Right atrium auricular region (tissue), 2 donors: ENCODE results near the gene COX17. TPM values are rescaled to one million over a fixed set of nuclear protein-coding genes. Genes with fewer than 3 reads are reported as not detected.

Experiments used
- DNase-seq: peaks from one replicate; pipeline ENCODE4 v3.0.0-alpha.2; 2019; ENCODE audit warnings: low spot score
- H3K27ac ChIP-seq, 2 donors: fragments of 200-600 bp; sonication (generic); 1 replicate in 1 of 2; 2 replicates in 1 of 2; pipeline ENCODE4 v1.5.1; 2016 to 2019
- H3K27me3 ChIP-seq, 2 donors: fragments of 200-600 bp; sonication (generic); one replicate each; pipeline versions ENCODE4 v1.5.1 to v1.6.0; 2017 to 2019
- H3K36me3 ChIP-seq: fragments of 200-600 bp; sonication (generic); one replicate; pipeline ENCODE4 v1.5.1; 2016
- H3K4me1 ChIP-seq, 2 donors: fragments of 200-600 bp; sonication (generic); one replicate each; pipeline versions ENCODE4 v1.5.1 to v1.6.0; 2017 to 2019
- H3K4me3 ChIP-seq, 2 donors: fragments of 200-600 bp; sonication (generic); 1 replicate in 1 of 2; 2 replicates in 1 of 2; pipeline ENCODE4 v1.5.1; 2017 to 2019; ENCODE audit warnings: mild to moderate bottlenecking in 1 of 2, moderate library complexity in 1 of 2
- H3K9me3 ChIP-seq, 2 donors: fragments of 200-600 bp; sonication (generic); one replicate each; pipeline ENCODE4 v1.5.1; 2019
- total RNA-seq, 2 donors: library from RNA; depleted of rRNA; stranded (reverse); fragments of >200 nt; gene quantifications; one replicate each; pipeline ENCODE4 v1.1.0, GENCODE V29; 2016
- TF ChIP-seq, protein P1 (sequence below), 2 donors: fragments of 200-600 bp; sonication (generic); IDR thresholded peaks; one replicate each; pipeline ENCODE4 v1.5.1; 2019; ENCODE audit warnings: antibody characterized with exemption in 2 of 2

Gene COX17
- total RNA-seq, 2 donors from 2014 or later, result 75.8 to 93.9 TPM

- TF ChIP-seq, protein P1, sequence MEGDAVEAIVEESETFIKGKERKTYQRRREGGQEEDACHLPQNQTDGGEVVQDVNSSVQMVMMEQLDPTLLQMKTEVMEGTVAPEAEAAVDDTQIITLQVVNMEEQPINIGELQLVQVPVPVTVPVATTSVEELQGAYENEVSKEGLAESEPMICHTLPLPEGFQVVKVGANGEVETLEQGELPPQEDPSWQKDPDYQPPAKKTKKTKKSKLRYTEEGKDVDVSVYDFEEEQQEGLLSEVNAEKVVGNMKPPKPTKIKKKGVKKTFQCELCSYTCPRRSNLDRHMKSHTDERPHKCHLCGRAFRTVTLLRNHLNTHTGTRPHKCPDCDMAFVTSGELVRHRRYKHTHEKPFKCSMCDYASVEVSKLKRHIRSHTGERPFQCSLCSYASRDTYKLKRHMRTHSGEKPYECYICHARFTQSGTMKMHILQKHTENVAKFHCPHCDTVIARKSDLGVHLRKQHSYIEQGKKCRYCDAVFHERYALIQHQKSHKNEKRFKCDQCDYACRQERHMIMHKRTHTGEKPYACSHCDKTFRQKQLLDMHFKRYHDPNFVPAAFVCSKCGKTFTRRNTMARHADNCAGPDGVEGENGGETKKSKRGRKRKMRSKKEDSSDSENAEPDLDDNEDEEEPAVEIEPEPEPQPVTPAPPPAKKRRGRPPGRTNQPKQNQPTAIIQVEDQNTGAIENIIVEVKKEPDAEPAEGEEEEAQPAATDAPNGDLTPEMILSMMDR (IDR thresholded peaks at IDR 0.05), result no peak
- no peaks in the 10 kb centered on the region for H3K9me3 ChIP-seq
- H3K4me3 ChIP-seq, result no peak overlapping the region
- H3K36me3 ChIP-seq, result no peaks in the 10 kb centered on the region
- H3K27ac ChIP-seq, result no peak overlapping the region
- H3K27me3 ChIP-seq, result no peaks in the 10 kb centered on the region
- no peak for DNase-seq
- H3K4me1 ChIP-seq, result peaks cover 0 to 39% of the 10 kb centered on the region in 2 donors
Observed at GRCh38 chr3:119624002-119624720, 53.0 kb downstream of the COX17 start.

DNA sequence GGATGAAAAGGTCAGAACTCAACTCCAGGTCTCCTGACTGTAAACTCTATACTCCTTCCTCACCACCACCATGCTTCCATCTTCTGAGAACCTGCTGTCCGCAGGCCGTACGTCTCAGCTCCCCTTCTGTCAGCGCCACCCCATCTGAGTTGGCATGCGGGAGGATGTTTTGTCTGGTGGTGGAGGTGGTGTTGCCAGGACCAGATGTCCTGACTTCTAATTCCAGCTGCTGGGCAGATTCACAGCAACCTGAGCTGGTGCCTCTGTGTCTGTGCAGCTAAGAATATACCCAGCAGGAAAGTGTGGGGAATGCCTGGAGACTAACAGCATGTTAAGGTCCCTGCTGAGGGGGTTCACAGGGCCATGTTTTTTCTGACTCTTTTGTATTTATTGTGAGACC is 56.3 kb downstream of the COX17 start:
- Histone ChIP-seq H3K27me3 (no peaks in the 10 kb centered on the region), H3K36me3 (no peaks in the 10 kb centered on the region), H3K27ac (no peak overlapping the region), H3K4me1 (peaks cover 0 to 7% of the 10 kb centered on the region in 2 donors), H3K9me3 (no peaks in the 10 kb centered on the region), H3K4me3 (no peak overlapping the region)
- no peak for DNase-seq
- TF ChIP-seq, protein P1 (IDR thresholded peaks at IDR 0.05), result no peak

Other genes starting within 250 kb of the COX17 start
- gene TMEM39A, start 213.8 kb downstream of the COX17 start, total RNA-seq, result 10 to 100 TPM; 21.2 to 21.5 TPM
- gene POGLUT1, start 208.4 kb downstream of the COX17 start, total RNA-seq, result 1 to 10 TPM; 6.8 to 8.4 TPM
- gene TIMMDC1, start 178.9 kb downstream of the COX17 start, total RNA-seq, result 100 to 1,000 TPM in 1 of 2 donors, 10 to 100 TPM in 1; 79.9 to 108 TPM
- gene CD80, start 117.8 kb downstream of the COX17 start, total RNA-seq, result under 1 TPM; 0.20 to 0.67 TPM
- 1 to 10 TPM; 7.5 to 9.7 TPM for gene ADPRH, start 97.9 kb downstream of the COX17 start, total RNA-seq
- gene PLA1A, start 79.5 kb downstream of the COX17 start, total RNA-seq, result 10 to 100 TPM in 1 of 2 donors, 1 to 10 TPM in 1; 6.7 to 11.6 TPM
- gene POPDC2, start 16.8 kb downstream of the COX17 start, total RNA-seq, result 100 to 1,000 TPM; 679 to 853 TPM
- 1 to 10 TPM; 1.5 to 3.1 TPM for gene CFAP91, start 25.6 kb upstream of the COX17 start, total RNA-seq
- under 1 TPM in 1 of 2 donors, not detected in 1; 0.82 TPM for gene NR1I2, start 104.7 kb upstream of the COX17 start, total RNA-seq